ENCODE measurements around the gene AKAP13.
"Not testable (repeated sequence)": the region's sequence is repeated elsewhere in the genome, so short reads cannot be mapped to it uniquely, and the experiment has no call there.

Gene AKAP13

DNA sequence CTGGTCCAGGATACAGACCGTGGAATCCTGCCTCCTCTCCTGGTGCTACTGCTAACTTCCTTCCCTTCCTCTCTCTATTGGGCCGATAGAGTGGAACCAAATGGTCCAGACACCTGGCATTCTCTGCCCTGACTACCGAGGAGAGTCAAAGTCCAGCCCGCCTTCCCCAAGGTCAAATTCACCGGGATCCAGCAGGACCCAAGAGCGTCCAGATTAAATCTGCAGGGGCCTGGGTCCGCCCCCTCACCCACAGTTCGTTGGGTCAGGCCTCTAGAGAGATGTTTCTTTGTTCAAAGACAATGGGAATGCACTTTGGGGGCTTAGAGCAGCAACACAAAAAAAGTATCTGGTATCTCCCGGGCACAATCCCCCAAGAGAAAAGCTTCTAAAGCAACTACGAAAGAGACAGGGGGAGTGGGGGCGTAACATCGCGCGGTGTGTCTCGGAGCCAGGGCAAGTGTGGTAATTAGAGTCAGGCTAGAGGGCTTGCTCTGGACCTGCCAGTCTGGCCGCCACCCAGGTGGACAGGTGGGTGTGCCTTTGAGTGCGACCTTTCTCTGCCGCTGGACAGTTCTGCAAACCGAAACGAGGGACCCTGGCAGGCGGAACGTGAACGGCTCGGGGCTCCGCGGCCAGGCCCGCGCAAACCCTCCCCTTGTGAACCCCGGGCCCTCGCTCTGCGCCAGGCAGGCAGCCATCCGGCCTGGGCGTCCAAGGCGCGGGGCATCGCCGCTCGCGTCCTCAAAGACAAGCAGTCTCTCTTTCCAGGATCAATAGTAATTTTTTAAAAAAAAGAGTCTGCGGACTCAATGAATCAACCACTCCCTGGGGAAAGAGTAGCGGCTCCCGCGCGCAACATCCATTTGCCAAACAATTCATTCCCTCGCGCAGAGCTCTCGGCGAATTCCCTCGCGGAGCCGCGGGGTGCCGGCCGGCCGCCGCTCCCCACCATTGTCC is 413.5 kb downstream of the AKAP13 start:
- DNase-seq (ENCODE audit: low read depth), result peak; percentile 30

DNA sequence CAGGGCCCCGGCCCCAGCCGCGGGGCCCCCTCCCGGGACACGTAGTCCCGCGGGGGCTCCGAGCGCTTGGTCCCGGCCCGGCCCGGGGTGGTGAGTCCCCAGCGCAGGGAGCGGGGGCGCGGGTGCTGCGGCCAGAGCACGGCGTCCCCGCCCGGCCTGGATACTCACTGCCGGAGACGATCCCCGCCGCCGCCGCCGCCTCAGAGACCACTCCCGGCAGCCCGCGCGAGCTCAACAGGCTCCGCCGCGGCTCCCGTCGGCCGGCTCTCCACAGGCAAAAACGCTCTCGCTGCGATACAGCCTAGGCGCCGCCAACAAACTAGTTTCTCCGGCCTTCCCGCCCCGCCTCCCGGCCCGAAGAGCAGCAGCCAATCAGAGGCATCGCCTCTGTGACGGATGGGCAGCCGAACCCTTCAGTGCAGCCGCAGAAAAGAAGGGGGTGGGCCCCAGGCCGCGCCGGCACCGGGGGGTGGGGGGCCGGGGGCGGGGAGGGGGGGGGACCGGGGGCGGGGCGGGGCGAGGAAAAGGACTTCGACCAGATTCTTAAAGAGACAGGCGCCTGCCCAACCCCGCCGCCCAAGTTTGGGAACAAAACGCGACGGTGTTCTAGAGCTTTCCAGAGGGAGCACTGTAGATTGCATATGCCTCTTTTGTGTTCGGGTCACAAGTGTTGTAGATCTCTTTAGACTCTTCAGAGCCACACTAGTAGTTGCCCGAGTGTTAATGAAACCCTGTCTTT is 414.4 kb downstream of the AKAP13 start, which contains the start of gene KLHL25:
KLHL25 (minus strand) TSS at position 328 of the 739 bp plus-strand sequence. CDS start 25,115 bp downstream, outside the sequence.
- peak; percentile 89 for DNase-seq (ENCODE audit: low read depth)

DNA sequence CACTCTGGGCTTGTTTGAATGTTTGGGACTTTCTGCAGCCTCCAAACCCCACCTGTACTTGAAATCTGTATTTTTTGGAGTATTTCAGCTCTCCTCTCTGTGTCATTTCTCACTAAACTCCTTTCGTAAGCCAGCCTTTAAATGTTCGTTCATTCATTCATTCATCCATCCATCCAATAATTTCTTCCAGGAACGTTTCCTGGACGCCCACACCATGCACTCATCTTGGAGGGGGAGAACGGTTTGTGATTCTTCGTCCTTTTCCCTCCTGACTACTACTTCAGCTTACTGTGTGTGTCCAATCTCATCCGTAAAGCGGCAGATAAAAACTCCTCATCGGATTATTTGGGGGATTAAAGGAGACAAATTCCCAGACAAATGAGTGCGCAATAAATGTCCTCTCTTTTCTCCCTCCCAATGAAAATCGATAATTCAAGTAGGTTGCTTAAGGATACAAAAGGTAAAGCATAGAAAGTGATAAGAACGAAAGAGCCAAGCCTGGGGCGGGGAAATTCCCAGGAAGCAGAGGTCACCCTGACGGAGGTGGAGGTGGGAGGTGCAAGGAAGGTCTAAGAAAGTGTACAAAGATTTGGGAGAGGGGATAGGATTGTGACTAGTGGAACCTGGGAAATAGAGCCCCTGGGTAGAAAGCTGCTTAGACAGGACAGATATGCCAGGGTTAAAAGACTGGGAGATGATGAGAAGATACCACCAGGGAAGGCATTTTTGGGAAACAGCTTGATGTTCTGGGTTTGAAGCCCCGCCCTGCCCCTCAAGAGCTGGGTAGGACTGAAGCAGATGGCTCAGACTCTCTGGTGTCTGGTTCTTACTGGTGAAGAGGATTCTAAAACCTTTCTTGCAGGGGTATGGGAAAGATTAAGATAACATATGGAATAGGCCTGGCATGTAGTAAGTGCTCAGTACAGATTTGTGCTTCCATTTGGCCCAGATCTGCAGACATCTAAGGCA is 415.2 kb downstream of the AKAP13 start:
- DNase-seq (ENCODE audit: low read depth), result no peak

DNA sequence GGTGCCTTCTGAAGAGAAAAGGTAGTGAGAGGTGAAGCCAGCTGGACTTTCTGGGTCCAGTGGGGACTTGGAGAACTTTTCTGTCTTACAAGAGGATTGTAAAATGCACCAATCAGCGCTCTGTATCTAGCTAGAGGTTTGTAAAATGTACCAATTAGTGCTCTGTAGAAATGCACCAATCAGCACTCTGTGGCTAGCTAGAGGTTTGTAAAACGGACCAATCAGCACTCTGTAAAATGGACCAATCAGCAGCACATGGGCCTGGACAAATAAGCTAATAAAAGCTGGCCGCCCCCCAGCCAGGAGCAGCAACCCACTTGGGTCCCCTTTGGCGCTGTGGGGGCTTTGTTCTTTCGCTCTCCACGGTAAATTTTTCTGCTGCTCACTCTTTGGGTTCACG is 416.0 kb downstream of the AKAP13 start:
- not testable (repeated sequence) for DNase-seq (ENCODE audit: low read depth)
